HCT116 (cell line): Measurements from ENCODE around the gene ZACN. TPM values are rescaled to one million over a fixed set of nuclear protein-coding genes. Genes with fewer than 3 reads are reported as not detected.
A peak's percentile ranks its signal among the peaks of the same experiment; 100 is the strongest.

Experiments used
- ATAC-seq: fragments of 200-7000 bp; cut with Tn5 transposase; 2 replicates; pipeline ENCODE4 v1.9.1; 2020; ENCODE audit warnings: mild to moderate bottlenecking, moderate library complexity
- BruUV-seq: library from RNA; stranded (reverse); fragments of 400-500 nt; replicated peaks from 2 replicates; lab custom pipeline; 2021; lab: Mats Ljungman, UMichigan
- CTCF ChIA-PET: fragments of 300-600 bp; sonication (Branson Sonifier 250); formaldehyde crosslinking; loops from one replicate; lab custom pipeline; 2021; ENCODE audit warnings: antibody characterized with exemption; lab: Charles Lee
- POLR2A ChIA-PET: fragments of 300-600, 350-600 bp; sonication (Branson Sonifier 250); formaldehyde crosslinking; loops from one replicate; lab custom pipeline; 2021; ENCODE audit warnings: antibody characterized with exemption; lab: Charles Lee
- RAD21 ChIA-PET, 2 experiments: fragments of 300-600 bp; sonication (Branson Sonifier 250); formaldehyde crosslinking; loops; one replicate each; lab custom pipeline; 2023; ENCODE audit warnings: low total read pairs in 2 of 2; ENCODE audit not compliant: uncharacterized antibody in 2 of 2, unreplicated experiment in 2 of 2, low non-redundant PET in 1 of 2; lab: Charles Lee
- DNase-seq: peaks from one replicate; pipeline ENCODE4 v3.0.0-alpha.2; 2010; ENCODE audit warnings: low read depth, low spot score
- H2AFZ ChIP-seq: fragments of 200-600 bp; shearing (Covaris generic), sonication (generic); 2 replicates; pipeline ENCODE4 v1.6.1; 2017; ENCODE audit warnings: low read depth, mixed run types, mixed read lengths, antibody characterized with exemption, low read length; ENCODE audit not compliant: poor library complexity, severe bottlenecking
- H3K27ac ChIP-seq: 2 replicates; pipeline ENCODE4 v1.5.1; 2012; ENCODE audit warnings: low read depth, low read length
- H3K27me3 ChIP-seq: fragments of 200-600 bp; sonication (generic); 2 replicates; pipeline ENCODE4 v1.6.1; 2016; ENCODE audit warnings: mixed run types, low read length, mixed read lengths; ENCODE audit not compliant: insufficient read depth
- H3K36me3 ChIP-seq, 2 experiments: fragments of 200-500 bp in 1 of 2; fragments of 200-600 bp in 1 of 2; sonication (Bioruptor generic) in 1 of 2; sonication (generic) in 1 of 2; 2 replicates each; pipeline versions ENCODE4 v1.5.1 to v1.6.1; 2014 to 2016; ENCODE audit warnings: low read length in 2 of 2, inconsistent platforms in 1 of 2, mixed read lengths in 1 of 2, mixed run types in 1 of 2; ENCODE audit not compliant: insufficient read depth in 2 of 2, control insufficient read depth in 1 of 2
- H3K4me1 ChIP-seq, 2 experiments: fragments of 200-600 bp in 1 of 2; sonication (generic) in 1 of 2; 2 replicates each; pipeline versions ENCODE4 v1.5.1 to v1.6.1; 2012 to 2017; ENCODE audit warnings: low read length in 2 of 2, inconsistent platforms in 1 of 2, mild to moderate bottlenecking in 1 of 2, mixed read lengths in 1 of 2, mixed run types in 1 of 2, moderate library complexity in 1 of 2; ENCODE audit not compliant: insufficient read depth in 2 of 2, control insufficient read depth in 1 of 2
- H3K4me2 ChIP-seq: fragments of 200-600 bp; sonication (generic); 2 replicates; pipeline ENCODE4 v1.6.1; 2017; ENCODE audit warnings: mixed run types, low read length, mixed read lengths
- H3K4me3 ChIP-seq, 2 experiments: fragments of 200-600 bp in 1 of 2; sonication (generic) in 1 of 2; replicated peaks in 1 of 2; 2 replicates each; pipeline ENCODE4 v1.5.1; 2011 to 2016; ENCODE audit warnings: low read length in 2 of 2, control low read depth in 1 of 2, low read depth in 1 of 2, mild to moderate bottlenecking in 1 of 2, mixed read lengths in 1 of 2, mixed run types in 1 of 2
- H3K79me2 ChIP-seq: fragments of 200-600 bp; sonication (generic); 2 replicates; pipeline ENCODE4 v1.6.1; 2017; ENCODE audit warnings: mild to moderate bottlenecking, mixed run types, low read length, moderate library complexity, mixed read lengths; ENCODE audit not compliant: insufficient read depth
- H3K9ac ChIP-seq: fragments of 200-600 bp; sonication (generic); 2 replicates; pipeline ENCODE4 v1.6.1; 2016; ENCODE audit warnings: low read length, mixed read lengths
- H3K9me2 ChIP-seq: fragments of 200-600 bp; sonication (generic), shearing (Covaris generic); 2 replicates; pipeline ENCODE4 v1.6.1; 2017; ENCODE audit warnings: mixed run types, mild to moderate bottlenecking, moderate library complexity; ENCODE audit not compliant: insufficient read depth
- H3K9me3 ChIP-seq, 2 experiments: fragments of 200-500 bp in 1 of 2; fragments of 200-600 bp in 1 of 2; sonication (Bioruptor generic) in 1 of 2; sonication (generic) in 1 of 2; 2 replicates each; pipeline ENCODE4 v1.6.1; 2014 to 2017; ENCODE audit warnings: low read length in 2 of 2, mixed read lengths in 2 of 2, inconsistent platforms in 1 of 2, low read depth in 1 of 2, mild to moderate bottlenecking in 1 of 2, mixed run types in 1 of 2, moderate library complexity in 1 of 2; ENCODE audit not compliant: control insufficient read depth in 1 of 2, insufficient read depth in 1 of 2
- H4K20me1 ChIP-seq: fragments of 200-600 bp; sonication (generic), shearing (Covaris generic); 2 replicates; pipeline ENCODE4 v1.6.1; 2017; ENCODE audit warnings: mixed run types, mild to moderate bottlenecking, moderate library complexity; ENCODE audit not compliant: insufficient read depth
- CBX3 ChIP-seq: IDR thresholded peaks from 2 replicates; pipeline ENCODE4 v1.6.1; 2012; ENCODE audit warnings: low read depth
- CEBPB ChIP-seq: IDR thresholded peaks from 2 replicates; pipeline ENCODE4 v1.6.1; 2012; ENCODE audit warnings: low read depth
- EGR1 ChIP-seq: IDR thresholded peaks from 2 replicates; pipeline ENCODE4 v1.6.1; 2012; ENCODE audit warnings: low read depth
- ELF1 ChIP-seq: IDR thresholded peaks from 2 replicates; pipeline ENCODE4 v1.6.1; 2012; ENCODE audit warnings: low read depth, borderline replicate concordance
- EZH2phosphoT487 ChIP-seq: fragments of 200-600 bp; IDR thresholded peaks from 2 replicates; pipeline ENCODE4 v1.6.1; 2018; ENCODE audit warnings: antibody characterized with exemption, borderline replicate concordance
- FOSL1 ChIP-seq: IDR thresholded peaks from 2 replicates; pipeline ENCODE4 v1.6.1; 2012; ENCODE audit warnings: low read depth
- JUND ChIP-seq: IDR thresholded peaks from 2 replicates; pipeline ENCODE4 v1.6.1; 2012
- MAX ChIP-seq: IDR thresholded peaks from 2 replicates; pipeline ENCODE4 v1.6.1; 2012
- POLR2A ChIP-seq: IDR thresholded peaks from 2 replicates; pipeline ENCODE4 v1.7.0; 2011; ENCODE audit warnings: borderline replicate concordance; ENCODE audit not compliant: insufficient read depth, insufficient read length; ENCODE audit errors: extremely low read depth
- REST ChIP-seq: IDR thresholded peaks from 2 replicates; pipeline ENCODE4 v1.6.1; 2012; ENCODE audit warnings: low read depth
- SIN3A ChIP-seq: IDR thresholded peaks from 2 replicates; pipeline ENCODE4 v1.6.1; 2012; ENCODE audit warnings: low read depth
- SRF ChIP-seq: IDR thresholded peaks from 2 replicates; pipeline ENCODE4 v1.6.1; 2012; ENCODE audit warnings: low read depth
- TCF7L2 ChIP-seq: IDR thresholded peaks from 2 replicates; pipeline ENCODE4 v1.7.0; 2011; ENCODE audit warnings: borderline replicate concordance, inconsistent platforms; ENCODE audit not compliant: insufficient read depth, insufficient read length; ENCODE audit errors: extremely low read depth
- YY1 ChIP-seq: IDR thresholded peaks from 2 replicates; pipeline ENCODE4 v1.6.1; 2011; ENCODE audit warnings: low read length, low read depth, moderate library complexity, mild to moderate bottlenecking; ENCODE audit not compliant: insufficient replicate concordance; ENCODE audit errors: extremely low read depth
- ZFX ChIP-seq: fragments of 450-650 bp; IDR thresholded peaks from 2 replicates; pipeline ENCODE4 v1.6.1; 2017
- ZNF274 ChIP-seq: fragments of 200-500 bp; sonication (Bioruptor generic); IDR thresholded peaks from 2 replicates; pipeline ENCODE4 v1.6.1; 2014; ENCODE audit warnings: mild to moderate bottlenecking, low read depth, low read length, inconsistent platforms
- intact Hi-C: fragments of 100-400 bp; cut with micrococcal nuclease; formaldehyde crosslinking; loops from 2 replicates; pipeline ENCODE4 v1.10.0; 2022
- total RNA-seq: library from RNA; stranded (reverse); gene quantifications from one replicate; pipeline ENCODE4 v1.2.1, GENCODE V29; 2021; ENCODE audit not compliant: unreplicated experiment

ZACN gene
- total RNA-seq, 1 experiment from 2014 or later = not detected

GRCh38 chr17:76120658-76121008 lies 41.7 kb downstream of the ZACN start:
- no peaks in the 10 kb centered on the region for H3K36me3 ChIP-seq
- ChIA-PET CTCF (interaction anchor here (1.0 to 10.0 kb wide), 8 partner anchors 12 to 169 kb away, joined by 3 to 132 read pairs (median 8); no protein-coding TSS in a partner anchor), RAD21 (interaction anchor here (0.7 to 1.3 kb wide), 5 partner anchors 51 to 250 kb away, joined by 3 to 12 read pairs (median 7); no protein-coding TSS in a partner anchor), POLR2A (no interaction called here)
- no peak for DNase-seq
- peaks cover 0 to 15% of the 10 kb centered on the region in 2 experiments; a peak in 2 of 4 replicates for H3K4me1 ChIP-seq
- peak; percentile 6 for TF ChIP-seq TCF7L2
- TF ChIP-seq CEBPB = no peak
- H3K27ac ChIP-seq = no peak overlapping the region
- no peaks in the 10 kb centered on the region for H3K27me3 ChIP-seq
- H3K4me2 ChIP-seq = peak overlapping the region; percentile 72
- no peak for ATAC-seq
- H4K20me1 ChIP-seq = no peaks in the 10 kb centered on the region
- H2AFZ ChIP-seq = peak overlapping the region; percentile 35
- H3K9me2 ChIP-seq = no peaks in the 10 kb centered on the region
- no peaks in the 10 kb centered on the region for H3K9me3 ChIP-seq
- no TSS peak for BruUV-seq
- peak overlapping the region; percentile 37; the same call in 1 of the 2 replicates for H3K9ac ChIP-seq
- intact Hi-C loops = loop anchor here (1.0 kb wide), 2 partner anchors 62 to 159 kb away; no protein-coding TSS in a partner anchor
- no peak overlapping the region for H3K4me3 ChIP-seq
- H3K79me2 ChIP-seq = no peaks in the 10 kb centered on the region

- Histone ChIP-seq H3K27ac (peak overlapping the region; percentile 47; the same call in 1 of the 2 replicates), H3K9ac (peak overlapping the region; percentile 37; the same call in 1 of the 2 replicates), H3K9me2 (no peaks in the 10 kb centered on the region), H3K36me3 (no peaks in the 10 kb centered on the region), H2AFZ (no peak overlapping the region), H3K79me2 (no peaks in the 10 kb centered on the region), H3K9me3 (no peaks in the 10 kb centered on the region), H3K4me3 (no peak overlapping the region), H3K4me2 (peak overlapping the region; percentile 72; the same call in 1 of the 2 replicates), H4K20me1 (no peaks in the 10 kb centered on the region), H3K27me3 (no peaks in the 10 kb centered on the region), H3K4me1 (peaks cover 0 to 15% of the 10 kb centered on the region in 2 experiments; a peak in 2 of 4 replicates)
- DNase-seq (no peak), ATAC-seq (no peak)
- ChIA-PET POLR2A (interaction anchor here (1.0 kb wide), 2 partner anchors 141 to 157 kb away, joined by 3 to 5 read pairs; no protein-coding TSS in a partner anchor), CTCF (interaction anchor here (0.5 to 10.0 kb wide), 15 partner anchors 8 to 175 kb away, joined by 3 to 132 read pairs (median 4); no protein-coding TSS in a partner anchor), RAD21 (interaction anchor here (0.7 to 1.3 kb wide), 8 partner anchors 11 to 522 kb away, joined by 3 to 12 read pairs (median 6); partner anchors contain the start of gene ST6GALNAC1 (in 1 of the 2))
- intact Hi-C loops = loop anchor here (1.0 kb wide), 2 partner anchors 60 to 157 kb away; no protein-coding TSS in a partner anchor
- BruUV-seq = no TSS peak
- no peak for TF ChIP-seq TCF7L2
- no peak for TF ChIP-seq REST
- no peak for TF ChIP-seq ZNF274
- TF ChIP-seq FOSL1 = no peak
- TF ChIP-seq JUND = no peak
- no peak for TF ChIP-seq ZFX
- TF ChIP-seq POLR2A = no peak
- TF ChIP-seq SRF = no peak
- TF ChIP-seq MAX = no peak
- TF ChIP-seq EZH2phosphoT487 = no peak
- no peak for TF ChIP-seq SIN3A
- no peak for TF ChIP-seq CEBPB
- no peak for TF ChIP-seq ELF1
- no peak for TF ChIP-seq YY1
- no peak for TF ChIP-seq CBX3
- no peak for TF ChIP-seq EGR1
These were observed 43.0 kb downstream of the ZACN start for GRCh38 chr17:76121932-76122430.
